Psoas muscle (tissue), 8 donors: ENCODE results near the gene SLF2. TPM values are rescaled to one million over a fixed set of nuclear protein-coding genes. Genes with fewer than 3 reads are reported as not detected.

Experiments used
- ATAC-seq, 4 donors: fragments of 200-7000 bp; cut with Tn5 transposase; one replicate each; pipeline ENCODE4 v1.9.1; 2020; ENCODE audit warnings: moderate library complexity in 3 of 4, mild to moderate bottlenecking in 2 of 4
- DNase-seq, 2 donors: peaks; one replicate each; pipeline ENCODE4 v3.0.0-alpha.2; 2020
- H3K27ac ChIP-seq: fragments of 200-600 bp; one replicate; pipeline ENCODE4 v1.8.0; 2022
- H3K27me3 ChIP-seq, 3 donors: fragments of 200-600 bp in 1 of 3; one replicate each; pipeline versions ENCODE4 v1.6.1 to v1.8.0; 2013 to 2022; ENCODE audit warnings: low read length in 2 of 3, mild to moderate bottlenecking in 2 of 3, moderate library complexity in 1 of 3; ENCODE audit not compliant: insufficient read depth in 3 of 3
- H3K36me3 ChIP-seq, 2 donors: fragments of 200-600 bp in 1 of 2; one replicate each; pipeline versions ENCODE4 v1.6.1 to v1.8.0; 2013 to 2022; ENCODE audit warnings: low read depth in 1 of 2, mild to moderate bottlenecking in 1 of 2, moderate library complexity in 1 of 2; ENCODE audit not compliant: insufficient read depth in 1 of 2
- H3K4me1 ChIP-seq: fragments of 200-600 bp; one replicate; pipeline ENCODE4 v1.8.0; 2022
- H3K4me3 ChIP-seq: fragments of 200-600 bp; one replicate; pipeline ENCODE4 v1.8.0; 2022; ENCODE audit warnings: mild to moderate bottlenecking
- H3K9me3 ChIP-seq: fragments of 200-600 bp; one replicate; pipeline ENCODE4 v1.8.0; 2022
- WGBS, 3 donors: extraction: QIAGEN DNeasy Blood & Tissue Kit; methylation state at CpG; one replicate each; pipeline versions ENCODE4 v1.1.6 to v1.1.7; 2013; 5-methylcytosine and 5-hydroxymethylcytosine counted together
- intact Hi-C, 2 donors: fragments of 100-400 bp; cut with DNase I; formaldehyde crosslinking; loops; one replicate each; pipeline versions ENCODE4 v1.11.0 to v1.14.2; 2022
- polyA plus RNA-seq, 3 donors: library from polyadenylated mRNA; stranded (reverse); fragments of 200-250 nt; gene quantifications; one replicate each; pipeline ENCODE4 v1.2.3, GENCODE V29; 2013
- total RNA-seq, 4 donors: library from RNA; stranded (reverse); fragmentation: NEBNext Ultra II Directional in 2 of 4; extraction: Animal tissue kit (Norgen Biotek cat#: 25700) in 2 of 4; gene quantifications; one replicate each; pipeline versions ENCODE4 v1.2.1 to v1.2.4, GENCODE V29; 2021 to 2023
- TF ChIP-seq, protein P1 (sequence below): fragments of 200-600 bp; IDR thresholded peaks from one replicate; pipeline ENCODE4 v1.8.0; 2022; ENCODE audit warnings: antibody characterized with exemption
- donor health status: healthy with polysubstance abuse.
- donor health status: DM: no; HTN: no; CAD: no; lungs with moderate emphysema.
- donor health status: Bipolar disorder and iron deficiency.
- donor health status: healthy.
- donor health status: DM: yes; HTN: yes; CAD: no.
- donor health status: DM: no; HTN: no; CAD: no.
- donor health status: DM: no; HTN: no; CAD: no.
- donor health status: DM: yes; HTN: yes; CAD: no.

The SLF2 gene
- total and polyA plus RNA-seq, 7 donors, result 8.0 to 26.9 (median 20.1) TPM

DNA sequence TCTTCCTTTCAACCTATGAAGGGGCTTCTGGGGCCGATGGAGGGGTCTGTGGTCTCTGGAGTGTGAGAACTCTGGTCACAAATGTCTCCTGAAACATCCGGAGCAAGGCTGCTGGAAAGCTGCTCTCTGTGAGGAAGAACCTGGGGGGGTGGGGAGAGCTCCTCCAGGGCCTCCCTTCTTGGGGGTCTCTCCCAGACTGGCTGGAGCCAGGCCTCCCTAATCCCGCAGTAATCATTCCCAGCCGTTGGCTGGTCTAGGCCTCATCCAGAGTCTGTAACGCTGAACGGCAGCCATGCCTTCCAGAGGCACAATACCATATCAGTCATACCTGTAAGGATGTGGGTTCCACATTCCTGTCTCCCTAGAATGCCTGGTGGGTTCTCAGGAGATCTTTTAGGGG lies 82.4 kb downstream of the SLF2 start:
- H3K27ac ChIP-seq, result no peak overlapping the region
- no peaks in the 10 kb centered on the region for H3K9me3 ChIP-seq
- TF ChIP-seq, protein P1, sequence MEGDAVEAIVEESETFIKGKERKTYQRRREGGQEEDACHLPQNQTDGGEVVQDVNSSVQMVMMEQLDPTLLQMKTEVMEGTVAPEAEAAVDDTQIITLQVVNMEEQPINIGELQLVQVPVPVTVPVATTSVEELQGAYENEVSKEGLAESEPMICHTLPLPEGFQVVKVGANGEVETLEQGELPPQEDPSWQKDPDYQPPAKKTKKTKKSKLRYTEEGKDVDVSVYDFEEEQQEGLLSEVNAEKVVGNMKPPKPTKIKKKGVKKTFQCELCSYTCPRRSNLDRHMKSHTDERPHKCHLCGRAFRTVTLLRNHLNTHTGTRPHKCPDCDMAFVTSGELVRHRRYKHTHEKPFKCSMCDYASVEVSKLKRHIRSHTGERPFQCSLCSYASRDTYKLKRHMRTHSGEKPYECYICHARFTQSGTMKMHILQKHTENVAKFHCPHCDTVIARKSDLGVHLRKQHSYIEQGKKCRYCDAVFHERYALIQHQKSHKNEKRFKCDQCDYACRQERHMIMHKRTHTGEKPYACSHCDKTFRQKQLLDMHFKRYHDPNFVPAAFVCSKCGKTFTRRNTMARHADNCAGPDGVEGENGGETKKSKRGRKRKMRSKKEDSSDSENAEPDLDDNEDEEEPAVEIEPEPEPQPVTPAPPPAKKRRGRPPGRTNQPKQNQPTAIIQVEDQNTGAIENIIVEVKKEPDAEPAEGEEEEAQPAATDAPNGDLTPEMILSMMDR, result no peak
- H3K4me3 ChIP-seq, result no peak overlapping the region
- DNase-seq, result no peak
- peaks cover 8% of the 10 kb centered on the region for H3K4me1 ChIP-seq
- peaks cover 6 to 44% of the 10 kb centered on the region in 2 donors for H3K36me3 ChIP-seq
- 46 to 63% (median 46%) methylated on average over 6 of the region's 6 CpGs for WGBS, 3 donors
- no peaks in the 10 kb centered on the region for H3K27me3 ChIP-seq
- ATAC-seq, result no peak
- intact Hi-C loops, result loop anchor here (1.0 to 2.0 kb wide), 2 partner anchors 19 to 20 kb away; no protein-coding TSS in a partner anchor

DNA sequence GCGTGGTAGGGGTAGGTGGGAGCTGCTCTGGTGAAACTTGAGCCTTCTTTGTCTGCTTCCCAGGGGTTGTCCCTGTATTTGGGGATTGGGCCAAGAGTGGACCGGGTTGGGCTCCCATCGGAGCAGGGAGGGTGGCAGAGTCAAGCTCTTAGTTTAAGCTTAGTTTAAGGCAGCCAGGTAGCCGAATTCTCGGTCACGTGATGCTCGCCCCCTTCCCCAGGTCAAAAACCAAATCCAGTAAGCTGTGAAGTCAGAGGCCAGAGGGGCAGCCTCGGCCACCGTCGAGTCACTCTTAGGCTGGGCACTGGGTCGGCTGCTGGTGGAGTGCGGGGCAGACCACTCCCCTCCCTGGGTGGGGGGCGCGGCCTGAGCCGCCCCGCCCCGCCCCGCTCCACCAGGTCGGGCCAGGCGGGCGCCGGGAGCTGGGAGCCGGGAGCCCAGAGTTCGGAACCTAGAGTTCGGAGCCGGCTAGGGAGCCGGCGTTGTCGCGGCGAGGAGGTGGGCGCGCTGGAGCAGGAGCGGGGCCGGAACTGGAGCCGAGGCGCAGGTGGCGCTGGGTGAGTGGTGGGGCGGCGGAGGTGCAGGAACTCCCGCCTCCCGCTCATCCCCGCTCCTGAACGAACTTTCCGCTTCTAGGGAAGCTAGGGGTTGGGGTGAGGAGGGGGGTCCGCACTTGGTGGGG lies 84.1 kb downstream of the SLF2 start:
- WGBS, 3 donors, result 5 to 8% (median 6%) methylated on average over 41 to 46 of the region's 46 CpGs
- peaks cover 6 to 28% of the 10 kb centered on the region in 2 donors for H3K36me3 ChIP-seq
- H3K27ac ChIP-seq, result peak overlapping the region; percentile 100
- TF ChIP-seq, protein P1, result no peak
- intact Hi-C loops, result no loop called here
- peaks cover 19% of the 10 kb centered on the region for H3K4me1 ChIP-seq
- DNase-seq (no peak), ATAC-seq (no peak)
- no peaks in the 10 kb centered on the region for H3K9me3 ChIP-seq
- H3K4me3 ChIP-seq, result peak overlapping the region; percentile 93
- no peaks in the 10 kb centered on the region for H3K27me3 ChIP-seq

DNA sequence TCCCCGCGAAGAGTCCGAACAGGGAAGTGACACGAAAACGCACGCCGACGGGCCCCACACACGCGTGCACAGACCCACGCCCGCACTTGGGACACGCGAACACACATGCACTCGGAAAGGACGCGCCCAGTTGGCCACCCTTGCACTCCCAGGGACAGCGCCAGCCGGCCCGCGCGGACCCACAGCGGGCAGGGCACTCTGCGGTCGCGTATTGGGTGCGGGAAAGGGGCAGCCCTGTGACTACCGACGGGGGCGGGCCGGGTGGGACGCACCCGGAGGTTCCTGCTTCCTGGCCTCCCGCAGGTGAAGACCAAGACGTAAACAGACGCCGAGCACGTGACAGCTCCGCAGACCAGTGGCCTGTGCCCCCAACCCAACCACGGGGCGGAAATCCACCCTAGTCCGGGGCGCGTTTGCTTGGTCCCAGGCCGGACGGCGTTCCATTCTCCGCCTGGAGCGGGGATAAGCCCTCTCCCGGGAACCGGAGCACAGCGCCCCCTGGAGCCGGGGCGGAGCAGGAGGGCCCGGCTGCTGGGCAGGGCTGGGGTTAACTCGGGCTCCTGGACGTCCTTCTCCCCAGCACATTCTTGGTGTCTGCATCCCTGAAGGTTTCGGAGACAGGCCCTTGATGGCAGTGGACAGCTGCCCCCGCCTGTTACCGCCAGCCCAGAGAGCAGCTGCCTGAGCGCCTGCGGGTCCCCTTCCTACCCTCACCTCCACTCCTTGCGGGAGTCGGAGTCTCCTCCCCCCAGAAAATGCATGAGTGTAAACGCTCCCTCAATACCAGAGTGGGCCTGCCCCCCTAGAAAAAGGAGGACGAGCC lies 84.8 kb downstream of the SLF2 start:
- Histone ChIP-seq H3K36me3 (peaks cover 6 to 24% of the 10 kb centered on the region in 2 donors), H3K4me3 (peak overlapping the region; percentile 93), H3K27ac (peak overlapping the region; percentile 100), H3K27me3 (no peaks in the 10 kb centered on the region), H3K9me3 (no peaks in the 10 kb centered on the region), H3K4me1 (peaks cover 26% of the 10 kb centered on the region)
- DNase-seq (peak; percentile 84 to 92), ATAC-seq (peak; percentile 65 to 77 (median 72))
- TF ChIP-seq, protein P1, result peak; percentile 84
- 0% methylated on average over 64 to 66 of the region's 66 CpGs for WGBS, 3 donors
- intact Hi-C loops, result no loop called here

DNA sequence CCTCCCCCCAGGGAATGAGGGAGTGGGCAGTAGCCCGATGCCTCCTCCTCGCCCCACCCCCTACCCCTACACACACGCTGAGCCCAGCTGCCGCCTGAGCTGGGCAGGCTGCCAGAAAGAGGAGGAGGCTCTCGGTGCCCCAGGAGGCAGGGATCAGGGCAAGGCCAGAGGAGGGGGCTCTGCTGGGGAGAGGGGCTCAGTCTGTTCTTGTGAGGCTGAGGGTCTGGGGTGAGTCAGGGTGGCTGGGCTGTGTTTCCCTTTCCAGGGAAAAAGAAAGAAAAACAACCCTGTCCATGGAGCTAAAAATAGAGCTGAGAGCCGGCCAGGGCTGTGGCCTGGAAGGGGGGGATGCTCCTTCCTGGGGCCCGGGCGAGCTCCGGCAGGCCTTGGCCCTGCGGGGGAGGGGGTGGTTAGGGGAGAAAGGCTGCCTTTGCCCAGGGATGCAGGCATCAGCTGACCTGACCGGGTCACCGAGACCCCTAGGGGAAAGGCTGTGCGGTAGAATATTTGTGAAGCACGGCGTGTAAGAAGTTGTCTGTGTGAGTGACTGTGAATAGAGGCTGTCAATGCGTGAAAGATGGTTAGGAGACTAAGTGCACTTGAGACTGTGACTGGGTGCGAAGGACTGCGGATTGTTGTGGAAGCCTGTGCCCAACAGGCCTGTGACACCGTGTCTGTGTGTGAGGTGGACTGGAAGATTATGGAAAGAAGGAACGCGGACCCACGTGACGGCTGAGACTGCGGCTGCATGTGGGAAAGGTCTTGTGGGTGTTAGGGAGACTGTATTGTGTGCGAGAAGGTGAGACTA lies 85.6 kb downstream of the SLF2 start:
- TF ChIP-seq, protein P1, result no peak

More for the DNA sequence above, 85.6 kb downstream of the SLF2 start:
- 0 to 1% (median 1%) methylated on average over 23 to 25 of the region's 25 CpGs for WGBS, 3 donors
- H3K27me3 ChIP-seq, result no peaks in the 10 kb centered on the region
- peak; percentile 63 to 72 (median 66) for ATAC-seq
- peaks cover 34% of the 10 kb centered on the region for H3K4me1 ChIP-seq
- H3K9me3 ChIP-seq, result no peaks in the 10 kb centered on the region
- H3K27ac ChIP-seq, result peak overlapping the region; percentile 100
- DNase-seq, result peak; percentile 88 to 92
- peaks cover 6 to 24% of the 10 kb centered on the region in 2 donors for H3K36me3 ChIP-seq
- peak overlapping the region; percentile 93 for H3K4me3 ChIP-seq
- intact Hi-C loops, result no loop called here
